ENCODE results near the gene CDH4.

DNA sequence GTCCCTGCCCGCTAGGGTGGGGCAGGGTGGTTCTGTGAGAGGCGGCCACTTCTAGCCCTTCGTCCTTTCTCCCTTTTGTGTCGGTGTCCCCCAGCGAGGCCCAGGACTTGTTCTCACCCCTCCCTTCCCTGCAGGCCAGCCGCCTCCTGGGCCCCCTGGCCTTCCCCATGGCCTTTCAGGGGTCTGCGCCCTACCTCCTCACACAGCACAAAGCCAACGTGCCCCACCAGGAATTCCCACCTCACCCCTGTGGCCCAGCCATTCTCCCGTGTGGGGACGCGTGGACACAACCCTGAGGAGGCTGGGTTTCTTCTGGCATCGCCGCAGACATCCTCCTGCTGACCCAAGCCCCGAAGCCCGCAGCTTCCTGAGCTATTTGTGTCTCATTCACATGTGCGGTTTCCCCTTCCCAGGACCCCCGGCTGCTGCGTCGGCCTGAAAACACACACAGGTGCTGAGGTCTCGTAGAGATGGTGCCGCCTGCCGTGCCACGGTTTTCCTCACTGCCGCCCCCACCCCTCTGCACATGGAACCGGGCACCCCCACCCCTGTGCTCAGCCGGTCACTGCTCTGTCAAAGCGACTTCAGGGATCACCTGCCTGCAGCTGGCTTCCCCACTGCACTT, 375.8 kb downstream of the CDH4 start:
- no peak for TF ChIP-seq CTCF (conservative IDR thresholded peaks at IDR 0.05)
- TF ChIP-seq ZFX (IDR thresholded peaks at IDR 0.05), result no peak

Data from C4-2B (cell line).